GM23338 (cell line): Measurements from ENCODE around the gene CAMK1. TPM values are rescaled to one million over a fixed set of nuclear protein-coding genes. Genes with fewer than 3 reads are reported as not detected.

ENCODE experiments used
- ATAC-seq: fragments of 200-7000 bp; cut with Tn5 transposase; 3 replicates; pipeline ENCODE4 v1.9.1; 2020
- DNase-seq: peaks from one replicate; pipeline ENCODE4 v3.0.0-alpha.2; 2015; ENCODE audit warnings: low spot score
- H2AFZ ChIP-seq: fragments of 200-600 bp; sonication (generic); 2 replicates; pipeline ENCODE4 v1.8.0; 2016; ENCODE audit warnings: antibody characterized with exemption, mild to moderate bottlenecking, moderate library complexity
- H3F3A ChIP-seq: fragments of 200-600 bp; sonication (generic); replicated peaks from 2 replicates; pipeline ENCODE4 v1.8.0; 2017; ENCODE audit warnings: antibody characterized with exemption, mixed run types, low read depth
- H3K27ac ChIP-seq: fragments of 200-600 bp; sonication (generic); 2 replicates; pipeline ENCODE4 v1.6.1; 2016; ENCODE audit warnings: low read depth
- H3K27me3 ChIP-seq: fragments of 200-600 bp; sonication (generic); 2 replicates; pipeline ENCODE4 v1.8.0; 2016; ENCODE audit warnings: mild to moderate bottlenecking, mixed run types, moderate library complexity; ENCODE audit not compliant: insufficient read depth
- H3K36me3 ChIP-seq: fragments of 200-600 bp; sonication (generic); 2 replicates; pipeline ENCODE4 v1.8.0; 2016; ENCODE audit warnings: mild to moderate bottlenecking; ENCODE audit not compliant: insufficient read depth
- H3K4me1 ChIP-seq: fragments of 200-600 bp; sonication (generic); 2 replicates; pipeline ENCODE4 v1.8.0; 2016; ENCODE audit warnings: mild to moderate bottlenecking, moderate library complexity; ENCODE audit not compliant: insufficient read depth
- H3K4me2 ChIP-seq: fragments of 200-600 bp; sonication (generic); 2 replicates; pipeline ENCODE4 v1.7.1; 2017; ENCODE audit warnings: mixed run types
- H3K4me3 ChIP-seq: fragments of 200-600 bp; sonication (generic); 2 replicates; pipeline ENCODE4 v1.6.1; 2016; ENCODE audit warnings: mixed run types
- H3K79me2 ChIP-seq: fragments of 200-600 bp; sonication (generic); replicated peaks from 2 replicates; pipeline ENCODE4 v1.8.0; 2017; ENCODE audit warnings: mild to moderate bottlenecking; ENCODE audit not compliant: insufficient read depth
- H3K9me2 ChIP-seq: fragments of 200-600 bp; sonication (generic); 2 replicates; pipeline ENCODE4 v1.8.0; 2017; ENCODE audit not compliant: insufficient read depth
- H4K20me1 ChIP-seq: fragments of 200-600 bp; sonication (generic); replicated peaks from 2 replicates; pipeline ENCODE4 v1.8.0; 2017; ENCODE audit warnings: mild to moderate bottlenecking; ENCODE audit not compliant: insufficient read depth
- H3K27ac Mint-ChIP-seq: 2 replicates; pipeline ENCODE4 v1.8.0; 2020; ENCODE audit warnings: inconsistent platforms, mild to moderate bottlenecking, moderate library complexity, mixed read lengths
- H3K27me3 Mint-ChIP-seq: 3 replicates; pipeline ENCODE4 v1.8.0; 2022; ENCODE audit warnings: low read depth, mild to moderate bottlenecking, moderate library complexity, mixed read lengths, inconsistent platforms; ENCODE audit not compliant: insufficient read depth, poor library complexity
- H3K36me3 Mint-ChIP-seq: 3 replicates; pipeline ENCODE4 v1.8.0; 2021; ENCODE audit warnings: low read depth, mild to moderate bottlenecking, inconsistent platforms, moderate library complexity, mixed read lengths
- H3K4me1 Mint-ChIP-seq: 3 replicates; pipeline ENCODE4 v1.8.0; 2020; ENCODE audit warnings: mild to moderate bottlenecking, inconsistent platforms, mixed read lengths
- H3K4me3 Mint-ChIP-seq: 3 replicates; pipeline ENCODE4 v1.8.0; 2021; ENCODE audit warnings: moderate library complexity, mild to moderate bottlenecking, inconsistent platforms, mixed read lengths
- H3K9me3 Mint-ChIP-seq: 3 replicates; pipeline ENCODE4 v1.8.0; 2020; ENCODE audit warnings: moderate library complexity, mild to moderate bottlenecking, inconsistent platforms, mixed read lengths
- CREB1 ChIP-seq: fragments of 250-450 bp; sonication (Bioruptor Pico); IDR thresholded peaks from 2 replicates; pipeline ENCODE4 v1.5.0; 2020; ENCODE audit warnings: low read depth, mild to moderate bottlenecking, moderate library complexity
- EZH2 ChIP-seq: fragments of 200-600 bp; sonication (generic); IDR thresholded peaks from one replicate; pipeline ENCODE4 v1.8.0; 2017; ENCODE audit warnings: antibody characterized with exemption, mild to moderate bottlenecking, low read depth; ENCODE audit not compliant: unreplicated experiment
- EZH2phosphoT487 ChIP-seq: fragments of 200-600 bp; sonication (generic); IDR thresholded peaks from one replicate; pipeline ENCODE4 v1.8.1; 2018; ENCODE audit warnings: antibody characterized with exemption; ENCODE audit not compliant: unreplicated experiment
- JUNB ChIP-seq: IDR thresholded peaks from one replicate; pipeline ENCODE4 v1.6.1; 2016; ENCODE audit warnings: antibody characterized with exemption; ENCODE audit not compliant: unreplicated experiment
- NANOG ChIP-seq: IDR thresholded peaks from 2 replicates; pipeline ENCODE4 v1.6.1; 2016; ENCODE audit warnings: antibody characterized with exemption, borderline replicate concordance
- REST ChIP-seq: IDR thresholded peaks from one replicate; pipeline ENCODE4 v1.6.1; 2018; ENCODE audit warnings: antibody characterized with exemption; ENCODE audit not compliant: unreplicated experiment
- STAT1 ChIP-seq: IDR thresholded peaks from one replicate; pipeline ENCODE4 v1.6.1; 2016; ENCODE audit warnings: antibody characterized with exemption; ENCODE audit not compliant: unreplicated experiment
- ZNF114 ChIP-seq: fragments of 250-450 bp; sonication (Bioruptor Pico); IDR thresholded peaks from 2 replicates; pipeline ENCODE4 v1.5.0; 2020; ENCODE audit warnings: mild to moderate bottlenecking, moderate library complexity
- ZNF331 ChIP-seq: fragments of 250-450 bp; sonication (Bioruptor Pico); IDR thresholded peaks from 2 replicates; pipeline ENCODE4 v1.5.0; 2020; ENCODE audit warnings: low read depth, mild to moderate bottlenecking, moderate library complexity
- polyA plus RNA-seq: library from polyadenylated mRNA; unstranded; fragments of >200 nt; fragmentation: Nextera tagmentation; extraction: Ambion mirVana; gene quantifications from 2 replicates; pipeline ENCODE4 v1.2.1, GENCODE V29; 2016
- total RNA-seq: library from RNA; depleted of rRNA; stranded (reverse); fragments of >200 nt; shearing (Covaris generic); gene quantifications from 2 replicates; pipeline ENCODE4 v1.2.3, GENCODE V29; 2014
- TF ChIP-seq, protein P1 (sequence below): IDR thresholded peaks from 2 replicates; pipeline ENCODE4 v1.6.1; 2016; ENCODE audit warnings: antibody characterized with exemption

The CAMK1 gene
- total and polyA plus RNA-seq, 2 experiments from 2014 or later: 4.4 TPM

GRCh38 chr3:9786209-9786739 lies 16.5 kb upstream of the CAMK1 start (continued):
- TF ChIP-seq, protein P1, sequence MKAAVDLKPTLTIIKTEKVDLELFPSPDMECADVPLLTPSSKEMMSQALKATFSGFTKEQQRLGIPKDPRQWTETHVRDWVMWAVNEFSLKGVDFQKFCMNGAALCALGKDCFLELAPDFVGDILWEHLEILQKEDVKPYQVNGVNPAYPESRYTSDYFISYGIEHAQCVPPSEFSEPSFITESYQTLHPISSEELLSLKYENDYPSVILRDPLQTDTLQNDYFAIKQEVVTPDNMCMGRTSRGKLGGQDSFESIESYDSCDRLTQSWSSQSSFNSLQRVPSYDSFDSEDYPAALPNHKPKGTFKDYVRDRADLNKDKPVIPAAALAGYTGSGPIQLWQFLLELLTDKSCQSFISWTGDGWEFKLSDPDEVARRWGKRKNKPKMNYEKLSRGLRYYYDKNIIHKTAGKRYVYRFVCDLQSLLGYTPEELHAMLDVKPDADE: no peak
- no peak for TF ChIP-seq EZH2
- TF ChIP-seq STAT1: no peak
- TF ChIP-seq ZNF114 (CRISPR knock-in tag): no peak
- no peak for TF ChIP-seq REST
- TF ChIP-seq JUNB: no peak

- Histone ChIP-seq H3K27ac (no peak overlapping the region), H3K4me2 (no peak overlapping the region), H3K4me3 (no peak overlapping the region), H2AFZ (no peak overlapping the region), H3K9me2 (no peaks in the 10 kb centered on the region), H3K36me3 (peaks cover 10% of the 10 kb centered on the region; the same call in 1 of the 2 replicates), H3K4me1 (no peaks in the 10 kb centered on the region), H3K79me2 (no peaks in the 10 kb centered on the region), H4K20me1 (no peaks in the 10 kb centered on the region; the same call in 1 of the 2 replicates), H3K27me3 (no peaks in the 10 kb centered on the region), H3F3A (0 out of 2 replicates have a peak, but pooled peaks cover 8% of the 10 kb centered on the region)
- no peak for DNase-seq
- Mint-ChIP-seq H3K36me3 (peaks cover 80% of the 10 kb centered on the region), H3K4me3 (no peak overlapping the region), H3K9me3 (no peaks in the 10 kb centered on the region), H3K27ac (no peak overlapping the region), H3K27me3 (peaks cover 3% of the 10 kb centered on the region), H3K4me1 (no peaks in the 10 kb centered on the region)
- ATAC-seq: no peak
- TF ChIP-seq EZH2phosphoT487: no peak
- TF ChIP-seq, protein P1: no peak
- no peak for TF ChIP-seq REST
- no peak for TF ChIP-seq CREB1
- TF ChIP-seq EZH2: no peak
- no peak for TF ChIP-seq ZNF331 (CRISPR knock-in tag)
- TF ChIP-seq ZNF114 (CRISPR knock-in tag): no peak
- no peak for TF ChIP-seq JUNB
- no peak for TF ChIP-seq NANOG
- no peak for TF ChIP-seq STAT1
These were observed 15.9 kb upstream of the CAMK1 start for GRCh38 chr3:9785602-9786001.
